SIG-M5 (cell line): ENCODE measurements around the gene FSTL3.
"Not testable (repeated sequence)": the region's sequence is repeated elsewhere in the genome, so short reads cannot be mapped to it uniquely, and the experiment has no call there.

ENCODE experiments used
- DNase-seq: peaks from one replicate; lab custom pipeline; 2025; lab: John Stamatoyannopoulos, UW

Gene FSTL3

GRCh38 chr19:682678-683320 lies 6.6 kb downstream of the FSTL3 start:
- no peak for DNase-seq

GRCh38 chr19:685454-685931 lies 9.3 kb downstream of the FSTL3 start:
- no peak for DNase-seq

DNA sequence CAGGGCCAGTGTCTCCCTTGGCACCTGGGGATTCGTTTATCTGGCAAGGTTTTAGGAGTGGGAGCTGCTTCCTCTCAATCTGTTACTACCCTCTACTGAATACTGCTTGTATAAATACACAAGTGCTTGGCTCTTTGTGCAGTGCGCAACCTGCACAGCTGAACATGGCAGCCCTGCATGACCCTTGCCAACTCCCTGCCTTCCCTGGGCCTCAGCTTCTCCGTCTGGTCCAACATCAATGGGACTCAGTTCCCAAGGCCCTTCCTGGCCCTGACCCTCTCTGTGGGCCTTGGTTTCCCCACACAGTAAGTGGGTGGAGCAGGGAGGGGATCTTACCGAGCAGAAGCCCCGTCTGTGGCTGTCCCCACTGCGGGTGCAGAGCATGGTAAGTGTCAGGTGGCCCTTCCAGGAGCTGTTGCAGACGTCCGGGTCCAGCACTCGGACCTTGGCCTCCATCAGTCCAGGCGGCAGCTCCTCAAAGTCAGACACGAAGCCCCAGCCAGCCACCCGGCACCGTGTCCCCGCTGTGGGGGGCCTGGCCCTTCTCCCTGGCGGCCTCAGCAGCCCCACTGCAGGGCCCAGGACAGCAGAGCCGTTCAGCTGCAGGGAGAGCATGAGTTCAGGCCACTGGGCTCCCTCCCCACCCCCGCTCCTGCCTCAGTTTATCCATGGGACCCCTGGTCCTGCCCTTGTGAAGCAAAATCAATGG lies 10.6 kb downstream of the FSTL3 start:
- DNase-seq = no peak

- no peak for DNase-seq
These were observed 11.5 kb downstream of the FSTL3 start for GRCh38 chr19:687569-688166.

DNA sequence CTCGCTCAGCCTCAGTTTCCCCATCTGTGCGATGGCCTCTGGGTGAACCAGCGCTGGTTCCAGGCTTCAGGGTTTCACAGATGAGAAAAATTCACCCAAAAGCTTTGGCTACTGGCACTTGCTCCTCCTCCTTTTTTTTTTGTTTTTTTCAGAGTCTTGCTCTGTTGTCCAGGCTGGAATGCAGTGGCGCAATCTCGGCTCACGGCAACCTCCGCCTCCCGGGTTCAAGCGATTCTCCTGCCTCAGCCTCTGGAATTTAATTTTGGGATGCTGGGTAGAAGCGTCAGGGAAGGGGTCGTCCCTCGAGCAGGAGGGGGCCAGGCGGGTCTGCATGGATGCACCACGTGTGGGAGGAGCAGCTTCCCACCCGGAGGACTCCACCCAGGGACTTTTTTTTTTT lies 12.0 kb downstream of the FSTL3 start:
- DNase-seq = no peak

DNA sequence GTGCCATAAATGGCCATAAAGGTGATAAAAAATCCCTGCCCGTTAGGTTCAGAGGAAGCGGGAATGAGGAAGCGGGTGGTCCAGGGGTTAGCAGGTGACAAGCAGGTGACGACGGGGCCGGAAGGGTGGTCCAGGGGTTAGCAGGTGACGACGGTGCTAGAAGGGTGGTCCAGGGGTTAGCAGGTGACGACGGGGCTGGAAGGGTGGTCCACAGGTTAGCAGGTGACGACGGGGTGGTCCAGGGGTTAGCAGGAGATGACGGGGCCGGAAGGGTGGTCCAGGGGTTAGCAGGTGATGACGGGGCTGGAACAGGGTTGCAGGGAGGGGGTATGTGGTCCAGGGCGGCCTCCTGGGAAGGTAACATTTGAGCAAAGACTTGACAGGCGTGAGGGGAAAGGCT lies 12.8 kb downstream of the FSTL3 start:
- no peak for DNase-seq

DNA sequence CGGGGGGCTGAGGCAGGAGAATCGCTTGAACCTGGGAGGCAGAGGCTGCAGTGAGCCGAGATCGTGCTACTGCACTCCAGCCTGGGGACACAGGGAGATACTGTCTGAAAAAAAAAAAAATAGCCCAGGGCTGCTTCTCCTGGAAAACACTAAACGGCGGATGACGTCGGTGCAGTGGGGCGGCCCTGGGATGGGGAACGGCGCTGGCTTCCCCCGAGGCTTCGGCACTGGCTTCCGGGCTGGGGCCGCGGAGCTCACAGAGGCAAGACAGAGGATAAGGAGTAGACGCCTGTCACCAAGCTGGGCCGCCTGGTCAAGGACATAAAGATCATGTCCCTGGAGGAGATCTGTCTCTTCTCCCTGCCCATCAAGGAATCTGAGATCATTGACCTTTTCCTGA lies 14.0 kb downstream of the FSTL3 start:
- DNase-seq = no peak

- no peak for DNase-seq
These were observed 18.5 kb downstream of the FSTL3 start for GRCh38 chr19:694481-695351.

- DNase-seq = no peak
These were observed 19.3 kb downstream of the FSTL3 start, which contains the start of gene PRSS57 for GRCh38 chr19:695352-695949. PRSS57 (minus strand) TSS chr19:695452; CDS start chr19:695430, 22 bp downstream.

GRCh38 chr19:698529-698928 lies 22.3 kb downstream of the FSTL3 start:
- DNase-seq = not testable (repeated sequence)

DNA sequence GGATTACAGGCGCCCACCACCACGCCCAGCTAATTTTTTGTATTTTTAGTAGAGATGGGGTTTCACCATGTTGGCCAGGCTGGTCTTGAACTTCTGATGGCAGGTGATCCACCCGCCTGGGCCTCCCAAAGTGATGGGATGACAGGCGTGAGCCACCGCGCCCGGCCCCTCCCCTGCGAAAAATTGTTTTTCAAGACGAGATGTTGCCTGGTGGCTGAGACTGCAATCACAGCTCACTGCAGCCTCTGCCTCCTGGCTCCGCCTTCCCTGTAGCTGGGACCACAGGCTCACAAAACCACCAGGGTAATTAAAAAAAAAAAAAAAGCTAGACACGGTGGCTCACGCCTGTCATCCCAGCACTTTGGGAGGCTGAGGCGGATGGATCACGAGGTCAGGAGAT lies 23.7 kb downstream of the FSTL3 start:
- not testable (repeated sequence) for DNase-seq

- DNase-seq = not testable (repeated sequence)
These were observed 26.7 kb downstream of the FSTL3 start for GRCh38 chr19:702847-703246.

GRCh38 chr19:703329-703650 lies 27.1 kb downstream of the FSTL3 start:
- DNase-seq = no peak

GRCh38 chr19:703651-704446 lies 27.7 kb downstream of the FSTL3 start:
- peak; percentile 56 for DNase-seq

DNA sequence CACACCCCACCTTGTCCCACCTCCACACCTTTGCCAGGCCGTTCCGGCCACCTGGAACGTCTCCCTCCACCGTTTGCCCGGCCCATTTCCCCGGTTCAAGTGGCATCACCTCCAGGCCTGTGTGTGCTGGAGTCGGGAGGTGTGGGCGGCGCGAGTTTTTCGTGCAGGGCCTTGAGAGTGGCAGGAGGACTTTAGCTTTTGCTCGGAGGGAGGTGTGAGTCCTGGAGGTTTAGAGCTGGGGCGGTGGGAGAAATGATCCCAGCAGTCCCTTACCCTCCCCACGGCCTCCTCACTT lies 28.2 kb downstream of the FSTL3 start:
- no peak for DNase-seq

- DNase-seq = no peak
These were observed 32.3 kb downstream of the FSTL3 start, which contains the start of gene PALM for GRCh38 chr19:708154-709143. PALM (plus strand) TSS chr19:708935; CDS start chr19:709147, 212 bp downstream.

GRCh38 chr19:709196-709964 lies 33.2 kb downstream of the FSTL3 start:
- DNase-seq = no peak

GRCh38 chr19:709965-710571 lies 33.9 kb downstream of the FSTL3 start:
- no peak for DNase-seq

DNA sequence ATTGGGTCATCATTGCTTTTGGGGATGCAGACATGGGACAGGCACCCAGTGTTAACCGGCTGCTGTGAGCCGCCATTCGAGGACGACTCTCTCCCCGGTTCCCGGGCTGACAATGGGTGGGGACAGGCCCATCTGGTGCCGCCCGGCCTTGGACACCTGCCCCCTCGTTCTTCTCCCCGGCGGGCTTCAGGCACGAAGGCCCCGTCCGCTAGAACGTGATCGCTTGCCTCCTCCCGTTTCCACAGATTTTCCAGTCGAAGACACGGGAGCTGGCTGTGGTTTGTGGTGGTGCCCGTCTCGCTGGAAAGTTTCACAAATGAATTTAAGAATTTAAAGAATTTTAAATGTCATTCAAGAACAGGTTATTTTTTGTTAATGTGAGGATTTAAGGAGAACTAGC lies 34.6 kb downstream of the FSTL3 start:
- no peak for DNase-seq
